Brain microvascular endothelial cell (primary cell): Measurements from ENCODE around the gene SPATA31E1.
"Not testable (repeated sequence)": the region's sequence is repeated elsewhere in the genome, so short reads cannot be mapped to it uniquely, and the experiment has no call there.

Source experiments
- DNase-seq: peaks from one replicate; pipeline ENCODE4 v3.0.0-alpha.2; 2020
- H3K27ac ChIP-seq: fragments of 250-450 bp; sonication (Bioruptor Pico); 2 replicates; pipeline ENCODE4 v1.5.1; 2020; ENCODE audit warnings: mild to moderate bottlenecking, moderate library complexity
- H3K27me3 ChIP-seq: fragments of 250-450 bp; sonication (Bioruptor Pico); replicated peaks from 2 replicates; pipeline ENCODE4 v1.5.1; 2020; ENCODE audit warnings: mild to moderate bottlenecking
- H3K36me3 ChIP-seq: fragments of 250-450 bp; sonication (Bioruptor Pico); replicated peaks from 2 replicates; pipeline ENCODE4 v1.5.1; 2020; ENCODE audit warnings: mild to moderate bottlenecking
- H3K4me3 ChIP-seq: 2 replicates; pipeline ENCODE4 v1.5.1; 2011; ENCODE audit warnings: low read depth, mild to moderate bottlenecking, control low read depth, low read length, moderate library complexity
- in situ Hi-C: cut with HindIII; loops from 2 replicates; pipeline ENCODE4 v1.10.0; 2017; ENCODE audit warnings: low sequenced_read_pairs, low pct_ligation_motif_present
- TF ChIP-seq, protein P1 (sequence below): IDR thresholded peaks from 2 replicates; pipeline ENCODE4 v1.5.1; 2011; ENCODE audit warnings: low read depth, mild to moderate bottlenecking, moderate library complexity, low read length, control low read depth, inconsistent platforms; ENCODE audit errors: missing control alignments

The SPATA31E1 gene

DNA sequence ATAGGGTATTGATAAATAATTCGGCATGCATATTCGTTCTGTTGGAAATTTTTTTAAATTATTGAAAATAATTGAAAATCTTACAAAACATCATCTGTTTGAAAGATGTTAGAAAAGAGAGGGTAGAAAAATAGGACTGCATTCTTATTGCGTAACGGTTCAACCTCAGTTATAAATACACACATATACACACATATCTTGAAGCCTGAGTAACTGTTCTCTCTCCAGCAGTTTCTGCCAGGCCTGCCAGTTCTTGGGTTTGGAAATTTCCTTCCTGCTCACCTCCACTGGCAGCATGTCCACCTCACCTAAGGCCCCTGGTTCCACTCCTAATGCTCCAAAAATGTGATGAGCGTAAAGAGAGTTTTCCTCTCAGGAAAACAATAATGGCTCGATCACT, 9.1 kb downstream of the SPATA31E1 start:
- Histone ChIP-seq H3K27ac (no peak overlapping the region), H3K4me3 (no peak overlapping the region), H3K36me3 (no peaks in the 10 kb centered on the region), H3K27me3 (no peaks in the 10 kb centered on the region)
- TF ChIP-seq, protein P1, sequence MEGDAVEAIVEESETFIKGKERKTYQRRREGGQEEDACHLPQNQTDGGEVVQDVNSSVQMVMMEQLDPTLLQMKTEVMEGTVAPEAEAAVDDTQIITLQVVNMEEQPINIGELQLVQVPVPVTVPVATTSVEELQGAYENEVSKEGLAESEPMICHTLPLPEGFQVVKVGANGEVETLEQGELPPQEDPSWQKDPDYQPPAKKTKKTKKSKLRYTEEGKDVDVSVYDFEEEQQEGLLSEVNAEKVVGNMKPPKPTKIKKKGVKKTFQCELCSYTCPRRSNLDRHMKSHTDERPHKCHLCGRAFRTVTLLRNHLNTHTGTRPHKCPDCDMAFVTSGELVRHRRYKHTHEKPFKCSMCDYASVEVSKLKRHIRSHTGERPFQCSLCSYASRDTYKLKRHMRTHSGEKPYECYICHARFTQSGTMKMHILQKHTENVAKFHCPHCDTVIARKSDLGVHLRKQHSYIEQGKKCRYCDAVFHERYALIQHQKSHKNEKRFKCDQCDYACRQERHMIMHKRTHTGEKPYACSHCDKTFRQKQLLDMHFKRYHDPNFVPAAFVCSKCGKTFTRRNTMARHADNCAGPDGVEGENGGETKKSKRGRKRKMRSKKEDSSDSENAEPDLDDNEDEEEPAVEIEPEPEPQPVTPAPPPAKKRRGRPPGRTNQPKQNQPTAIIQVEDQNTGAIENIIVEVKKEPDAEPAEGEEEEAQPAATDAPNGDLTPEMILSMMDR = no peak
- no peak for DNase-seq
- in situ Hi-C loops = no loop called here

- DNase-seq = no peak
- Histone ChIP-seq H3K27ac (no peak overlapping the region), H3K36me3 (no peaks in the 10 kb centered on the region), H3K27me3 (no peaks in the 10 kb centered on the region), H3K4me3 (no peak overlapping the region)
- TF ChIP-seq, protein P1 = no peak
- in situ Hi-C loops = no loop called here
Measured at GRCh38 chr9:87892956-87893355, 10.3 kb downstream of the SPATA31E1 start.

DNA sequence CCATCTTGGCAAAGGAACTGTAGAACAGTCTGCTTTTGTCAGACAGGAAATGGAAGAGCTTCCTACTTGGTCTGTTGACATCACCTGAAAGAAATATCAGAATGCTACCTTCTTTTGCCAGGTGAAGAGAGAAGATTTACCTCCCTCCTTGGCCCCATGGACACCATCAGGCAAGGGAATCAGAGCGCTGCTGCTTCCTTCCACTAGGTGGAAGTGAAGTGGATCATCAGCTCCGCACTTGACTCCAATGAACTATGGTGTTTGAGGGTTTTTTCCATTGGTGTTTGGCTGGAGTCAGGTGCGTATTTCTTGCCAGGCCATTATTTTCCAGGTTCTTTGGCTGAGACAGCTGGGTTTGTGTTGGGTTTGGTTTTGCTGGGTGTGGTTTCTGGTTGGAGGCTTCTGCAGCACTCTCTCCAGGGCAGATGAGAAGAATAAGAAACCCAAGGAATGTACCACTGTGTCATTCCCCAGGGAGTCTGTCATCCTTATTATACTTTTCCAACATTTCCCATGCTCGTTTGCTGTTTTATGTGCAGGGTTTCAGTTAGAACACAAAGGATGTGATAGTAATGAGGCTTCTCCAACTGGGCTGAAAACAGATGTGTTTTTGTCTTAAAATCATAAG, 12.4 kb downstream of the SPATA31E1 start:
- Histone ChIP-seq H3K36me3 (no peaks in the 10 kb centered on the region), H3K27me3 (no peaks in the 10 kb centered on the region), H3K4me3 (no peak overlapping the region), H3K27ac (no peak overlapping the region)
- in situ Hi-C loops = no loop called here
- DNase-seq = no peak
- TF ChIP-seq, protein P1 = peak; percentile 34

GRCh38 chr9:87896891-87897290, 14.2 kb downstream of the SPATA31E1 start:
- Histone ChIP-seq H3K4me3 (no peak overlapping the region), H3K36me3 (no peaks in the 10 kb centered on the region), H3K27ac (no peak overlapping the region), H3K27me3 (no peaks in the 10 kb centered on the region)
- TF ChIP-seq, protein P1 = no peak
- in situ Hi-C loops = no loop called here
- DNase-seq = no peak

GRCh38 chr9:87898151-87898550, 15.5 kb downstream of the SPATA31E1 start:
- no peak overlapping the region for H3K4me3 ChIP-seq
- H3K27ac ChIP-seq = no peak overlapping the region
- no peaks in the 10 kb centered on the region for H3K36me3 ChIP-seq
- no peaks in the 10 kb centered on the region for H3K27me3 ChIP-seq
- no peak for DNase-seq
- in situ Hi-C loops = no loop called here
- TF ChIP-seq, protein P1 = no peak

- H3K27ac ChIP-seq, DNase-seq, in situ Hi-C loops, H3K27me3 ChIP-seq, H3K4me3 ChIP-seq, H3K36me3 ChIP-seq: not testable (repeated sequence)
Measured at GRCh38 chr9:87902371-87902770, 19.7 kb downstream of the SPATA31E1 start.
